Gastroesophageal sphincter (tissue), 3 donors: Measurements from ENCODE around the gene PARM1.

Experiments used
- POLR2AphosphoS5 ChIP-seq: sonication (generic); formaldehyde crosslinking; IDR thresholded peaks from one replicate; pipeline ENCODE4 v1.6.1; 2017; ENCODE audit warnings: antibody characterized with exemption
- TF ChIP-seq, protein P1 (sequence below), 4 experiments: fragments of 200-600 bp in 2 of 4; fragments of 450-650 bp in 2 of 4; sonication (generic) in 1 of 4; IDR thresholded peaks; one replicate each; pipeline ENCODE4 v1.5.1; 2017 to 2019; ENCODE audit warnings: antibody characterized with exemption in 4 of 4, mild to moderate bottlenecking in 2 of 4, moderate library complexity in 2 of 4

DNA sequence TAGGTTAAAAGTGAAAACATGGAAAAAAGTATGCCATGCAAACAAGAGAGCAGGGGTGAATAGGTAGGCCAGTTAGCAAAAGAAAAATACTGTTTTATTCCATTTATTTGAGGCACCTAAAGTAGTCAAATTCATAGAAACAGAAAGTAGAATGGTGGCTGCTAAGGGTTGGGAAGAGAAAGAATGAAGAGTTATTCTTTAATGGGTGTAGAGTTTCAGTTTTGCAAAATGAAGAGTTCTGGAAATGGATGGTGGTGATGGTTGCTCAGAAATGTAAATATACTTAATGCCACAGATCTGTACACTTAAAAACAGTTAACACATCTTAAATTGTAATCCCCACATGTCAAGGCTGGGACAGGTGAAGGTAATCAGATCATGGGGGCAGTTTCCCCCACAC, 29.7 kb downstream of the PARM1 start:
- TF ChIP-seq, protein P1, sequence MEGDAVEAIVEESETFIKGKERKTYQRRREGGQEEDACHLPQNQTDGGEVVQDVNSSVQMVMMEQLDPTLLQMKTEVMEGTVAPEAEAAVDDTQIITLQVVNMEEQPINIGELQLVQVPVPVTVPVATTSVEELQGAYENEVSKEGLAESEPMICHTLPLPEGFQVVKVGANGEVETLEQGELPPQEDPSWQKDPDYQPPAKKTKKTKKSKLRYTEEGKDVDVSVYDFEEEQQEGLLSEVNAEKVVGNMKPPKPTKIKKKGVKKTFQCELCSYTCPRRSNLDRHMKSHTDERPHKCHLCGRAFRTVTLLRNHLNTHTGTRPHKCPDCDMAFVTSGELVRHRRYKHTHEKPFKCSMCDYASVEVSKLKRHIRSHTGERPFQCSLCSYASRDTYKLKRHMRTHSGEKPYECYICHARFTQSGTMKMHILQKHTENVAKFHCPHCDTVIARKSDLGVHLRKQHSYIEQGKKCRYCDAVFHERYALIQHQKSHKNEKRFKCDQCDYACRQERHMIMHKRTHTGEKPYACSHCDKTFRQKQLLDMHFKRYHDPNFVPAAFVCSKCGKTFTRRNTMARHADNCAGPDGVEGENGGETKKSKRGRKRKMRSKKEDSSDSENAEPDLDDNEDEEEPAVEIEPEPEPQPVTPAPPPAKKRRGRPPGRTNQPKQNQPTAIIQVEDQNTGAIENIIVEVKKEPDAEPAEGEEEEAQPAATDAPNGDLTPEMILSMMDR (IDR thresholded peaks at IDR 0.05), result no peak
- no peak for TF ChIP-seq POLR2AphosphoS5
